ENCODE data around the gene JMJD1C. TPM values are rescaled to one million over a fixed set of nuclear protein-coding genes. Genes with fewer than 3 reads are reported as not detected.

Gene JMJD1C
- total RNA-seq, 3 donors from 2014 or later: 40.2 to 50.1 (median 43.5) TPM

- H3K9me3 Mint-ChIP-seq: no peaks in the 10 kb centered on the region
- DNase-seq (no peak), ATAC-seq (peak in 1 of 2 donors; percentile 32)
- H3K4me1 Mint-ChIP-seq (ENCODE audit: low read depth): peaks cover 62% of the 10 kb centered on the region
- peaks cover 50% of the 10 kb centered on the region for H3K36me3 Mint-ChIP-seq (ENCODE audit: insufficient read depth)
- no peaks in the 10 kb centered on the region for H3K27me3 Mint-ChIP-seq (ENCODE audit: low read depth)
- no peak overlapping the region for H3K4me3 Mint-ChIP-seq
Measured at GRCh38 chr10:63206997-63207811, 258.6 kb downstream of the JMJD1C start.

- Mint-ChIP-seq H3K27me3 (ENCODE audit: low read depth) (no peaks in the 10 kb centered on the region), H3K4me3 (no peak overlapping the region), H3K4me1 (ENCODE audit: low read depth) (peaks cover 58% of the 10 kb centered on the region), H3K9me3 (no peaks in the 10 kb centered on the region), H3K36me3 (ENCODE audit: insufficient read depth) (peaks cover 44% of the 10 kb centered on the region)
- DNase-seq (no peak), ATAC-seq (no peak)
Measured at GRCh38 chr10:63206576-63206975, 259.2 kb downstream of the JMJD1C start.

DNA sequence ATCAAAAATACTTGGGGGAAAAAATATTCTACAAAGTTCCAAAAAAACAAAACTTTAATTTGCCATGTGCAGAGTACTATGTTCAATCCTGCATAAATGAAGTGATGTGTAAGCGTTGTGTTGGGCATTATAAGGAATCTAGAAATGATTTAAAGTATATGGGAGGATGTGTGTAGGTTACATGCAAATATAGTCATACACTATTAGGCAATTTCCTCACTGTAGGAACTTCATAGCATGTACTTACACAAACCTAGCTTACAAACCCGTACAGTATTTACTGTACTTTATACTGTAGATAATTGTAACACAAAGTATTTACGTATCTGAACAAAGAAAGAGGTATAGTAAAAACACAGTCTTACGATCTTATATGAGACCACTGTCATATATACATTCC, 260.4 kb downstream of the JMJD1C start:
- no peak overlapping the region for H3K4me3 Mint-ChIP-seq
- H3K36me3 Mint-ChIP-seq (ENCODE audit: insufficient read depth): peaks cover 37% of the 10 kb centered on the region
- no peaks in the 10 kb centered on the region for H3K9me3 Mint-ChIP-seq
- H3K27me3 Mint-ChIP-seq (ENCODE audit: low read depth): no peaks in the 10 kb centered on the region
- peaks cover 48% of the 10 kb centered on the region for H3K4me1 Mint-ChIP-seq (ENCODE audit: low read depth)
- ATAC-seq: no peak
- DNase-seq: no peak

- Mint-ChIP-seq H3K9me3 (no peaks in the 10 kb centered on the region), H3K36me3 (ENCODE audit: insufficient read depth) (peaks cover 34% of the 10 kb centered on the region), H3K4me3 (peak overlapping the region; percentile 52), H3K27me3 (ENCODE audit: low read depth) (no peaks in the 10 kb centered on the region), H3K4me1 (ENCODE audit: low read depth) (peaks cover 44% of the 10 kb centered on the region)
- DNase-seq: no peak
- no peak for ATAC-seq
Measured at GRCh38 chr10:63204667-63205391, 260.9 kb downstream of the JMJD1C start.

- Mint-ChIP-seq H3K36me3 (ENCODE audit: insufficient read depth) (peaks cover 26% of the 10 kb centered on the region), H3K27me3 (ENCODE audit: low read depth) (no peaks in the 10 kb centered on the region), H3K9me3 (no peaks in the 10 kb centered on the region), H3K4me3 (no peak overlapping the region), H3K4me1 (ENCODE audit: low read depth) (peaks cover 19% of the 10 kb centered on the region)
- no peak for ATAC-seq
- no peak for DNase-seq
Measured at GRCh38 chr10:63201118-63201517, 264.7 kb downstream of the JMJD1C start.

DNA sequence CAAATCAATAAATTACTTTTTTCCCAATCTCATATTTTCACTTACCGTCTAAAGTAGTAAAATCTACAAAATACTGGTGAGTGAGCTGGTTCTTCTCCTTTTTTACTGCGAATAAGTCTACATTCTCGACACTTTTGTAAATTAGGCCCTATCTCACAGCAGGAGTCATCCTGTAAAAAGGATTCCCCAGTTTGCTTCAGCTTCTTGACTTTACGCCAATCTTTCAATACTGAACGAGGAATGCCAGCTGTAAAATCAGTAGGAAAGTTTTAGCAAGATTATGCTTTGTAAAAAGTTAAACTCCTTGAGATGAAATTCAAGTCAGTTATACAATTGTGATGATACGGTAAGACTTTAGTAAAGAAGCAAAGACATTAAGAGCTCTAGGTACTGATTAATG, 265.3 kb downstream of the JMJD1C start:
- no peaks in the 10 kb centered on the region for H3K27me3 Mint-ChIP-seq (ENCODE audit: low read depth)
- DNase-seq (no peak), ATAC-seq (no peak)
- H3K9me3 Mint-ChIP-seq: no peaks in the 10 kb centered on the region
- H3K36me3 Mint-ChIP-seq (ENCODE audit: insufficient read depth): peaks cover 26% of the 10 kb centered on the region
- H3K4me3 Mint-ChIP-seq: no peak overlapping the region
- H3K4me1 Mint-ChIP-seq (ENCODE audit: low read depth): peaks cover 14% of the 10 kb centered on the region

DNA sequence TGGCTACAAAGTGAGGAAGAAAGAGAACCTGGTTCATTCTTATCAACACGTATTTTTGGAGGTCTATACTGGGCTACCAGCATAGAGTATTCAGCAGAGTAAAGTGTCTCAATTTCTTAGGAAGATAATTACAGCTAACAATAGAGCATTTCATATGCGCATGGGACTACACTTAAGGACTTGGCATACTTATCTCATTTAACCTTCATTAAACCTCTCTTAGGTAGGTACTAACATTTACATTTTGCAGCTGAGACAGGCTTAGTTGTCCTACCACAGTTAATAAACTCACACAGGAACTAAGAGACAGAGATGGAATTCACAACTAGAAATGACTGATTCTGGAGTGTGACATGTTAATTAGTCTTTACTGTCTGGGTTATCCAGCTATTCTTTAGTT, 266.1 kb downstream of the JMJD1C start:
- Mint-ChIP-seq H3K36me3 (ENCODE audit: insufficient read depth) (peaks cover 23% of the 10 kb centered on the region), H3K4me3 (no peak overlapping the region), H3K27me3 (ENCODE audit: low read depth) (no peaks in the 10 kb centered on the region), H3K9me3 (no peaks in the 10 kb centered on the region), H3K4me1 (ENCODE audit: low read depth) (peaks cover 7% of the 10 kb centered on the region)
- no peak for DNase-seq
- ATAC-seq: no peak

GRCh38 chr10:63197344-63198092, 268.3 kb downstream of the JMJD1C start:
- H3K9me3 Mint-ChIP-seq: no peaks in the 10 kb centered on the region
- H3K36me3 Mint-ChIP-seq (ENCODE audit: insufficient read depth): peaks cover 30% of the 10 kb centered on the region
- DNase-seq (no peak), ATAC-seq (no peak)
- H3K4me3 Mint-ChIP-seq: no peak overlapping the region
- H3K4me1 Mint-ChIP-seq (ENCODE audit: low read depth): no peaks in the 10 kb centered on the region
- no peaks in the 10 kb centered on the region for H3K27me3 Mint-ChIP-seq (ENCODE audit: low read depth)

DNA sequence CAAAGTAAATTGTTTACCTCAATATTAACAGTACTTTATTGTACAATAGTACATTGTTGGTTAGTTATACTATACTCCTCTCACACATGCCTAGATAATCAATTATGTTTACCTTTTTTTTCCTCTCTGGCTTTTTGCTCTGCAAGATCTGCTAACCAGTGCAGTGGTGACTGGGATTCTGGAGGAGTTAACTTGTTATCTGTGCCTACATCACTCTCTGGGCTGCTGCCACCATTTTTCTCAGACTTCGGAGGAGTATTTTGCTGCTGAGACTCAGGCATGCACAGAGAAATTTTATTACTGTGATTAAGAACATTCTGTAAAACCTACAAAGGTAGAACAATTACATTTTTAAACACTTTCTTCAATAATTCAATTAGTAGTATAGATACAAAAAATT, 273.0 kb downstream of the JMJD1C start:
- no peak for DNase-seq
- Mint-ChIP-seq H3K36me3 (ENCODE audit: insufficient read depth) (peaks cover 38% of the 10 kb centered on the region), H3K27me3 (ENCODE audit: low read depth) (no peaks in the 10 kb centered on the region), H3K9me3 (no peaks in the 10 kb centered on the region), H3K4me1 (ENCODE audit: low read depth) (no peaks in the 10 kb centered on the region), H3K4me3 (no peak overlapping the region)
- ATAC-seq: no peak

GRCh38 chr10:63175534-63175933, 290.2 kb downstream of the JMJD1C start:
- Mint-ChIP-seq H3K36me3 (ENCODE audit: insufficient read depth) (peaks cover 41% of the 10 kb centered on the region), H3K9me3 (no peaks in the 10 kb centered on the region), H3K27me3 (ENCODE audit: low read depth) (no peaks in the 10 kb centered on the region), H3K4me1 (ENCODE audit: low read depth) (peaks cover 44% of the 10 kb centered on the region), H3K4me3 (no peak overlapping the region)
- DNase-seq (no peak), ATAC-seq (no peak)

GRCh38 chr10:63173468-63174232, 292.1 kb downstream of the JMJD1C start:
- Mint-ChIP-seq H3K9me3 (no peaks in the 10 kb centered on the region), H3K27me3 (ENCODE audit: low read depth) (no peaks in the 10 kb centered on the region), H3K36me3 (ENCODE audit: insufficient read depth) (peaks cover 45% of the 10 kb centered on the region), H3K4me1 (ENCODE audit: low read depth) (peaks cover 51% of the 10 kb centered on the region), H3K4me3 (no peak overlapping the region)
- ATAC-seq (peak; percentile 97), DNase-seq (no peak)

DNA sequence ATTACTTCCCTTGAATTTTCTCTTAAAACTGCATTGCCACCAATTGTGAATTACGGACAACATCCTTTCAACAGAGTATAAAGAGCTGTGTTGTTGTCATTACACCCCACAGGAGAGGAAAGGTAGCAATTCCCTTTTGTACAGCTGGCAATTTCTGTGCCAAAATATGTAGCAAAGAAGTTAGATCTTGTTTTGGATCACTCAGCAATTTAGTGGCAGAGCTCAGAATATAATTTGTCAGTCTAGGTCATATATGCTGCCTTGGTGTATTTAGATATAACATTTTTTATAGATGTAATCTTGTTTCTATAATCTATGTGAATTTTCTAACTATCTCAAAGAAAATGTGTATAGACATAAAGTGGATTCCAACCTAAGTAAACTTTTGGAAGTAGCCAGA, 293.9 kb downstream of the JMJD1C start:
- Mint-ChIP-seq H3K36me3 (ENCODE audit: insufficient read depth) (peaks cover 34% of the 10 kb centered on the region), H3K27me3 (ENCODE audit: low read depth) (no peaks in the 10 kb centered on the region), H3K4me3 (no peak overlapping the region), H3K4me1 (ENCODE audit: low read depth) (peaks cover 44% of the 10 kb centered on the region), H3K9me3 (no peaks in the 10 kb centered on the region)
- DNase-seq (no peak), ATAC-seq (no peak)

GRCh38 chr10:63171255-63171855, 294.4 kb downstream of the JMJD1C start:
- ATAC-seq (no peak), DNase-seq (no peak)
- Mint-ChIP-seq H3K4me1 (ENCODE audit: low read depth) (peaks cover 43% of the 10 kb centered on the region), H3K36me3 (ENCODE audit: insufficient read depth) (peaks cover 33% of the 10 kb centered on the region), H3K4me3 (no peak overlapping the region), H3K27me3 (ENCODE audit: low read depth) (no peaks in the 10 kb centered on the region), H3K9me3 (no peaks in the 10 kb centered on the region)

Data from activated T-cell treated with anti-CD3 and anti-CD28 coated beads, Interleukin-2, amount 50 U/mL, for 4 hours (primary cell).